Chondrocyte (in vitro differentiated cells): ENCODE results near the gene IFNAR1. TPM values are rescaled to one million over a fixed set of nuclear protein-coding genes. Genes with fewer than 3 reads are reported as not detected.

Source experiments
- DNase-seq: peaks from one replicate; pipeline ENCODE4 v3.0.0; 2021; ENCODE audit warnings: mixed read lengths, low spot score
- H3K27ac Mint-ChIP-seq: one replicate; pipeline ENCODE4 v1.8.0; 2021; ENCODE audit warnings: mild to moderate bottlenecking, moderate library complexity, mixed read lengths; ENCODE audit not compliant: unreplicated experiment
- H3K27me3 Mint-ChIP-seq: 2 replicates; pipeline ENCODE4 v1.8.0; 2021; ENCODE audit warnings: low read depth, mixed read lengths
- H3K36me3 Mint-ChIP-seq: 2 replicates; pipeline ENCODE4 v1.8.0; 2021; ENCODE audit warnings: low read depth, mixed read lengths
- H3K4me1 Mint-ChIP-seq: 2 replicates; pipeline ENCODE4 v1.8.0; 2021; ENCODE audit warnings: low read depth, mild to moderate bottlenecking, mixed read lengths
- H3K4me3 Mint-ChIP-seq: one replicate; pipeline ENCODE4 v1.8.0; 2021; ENCODE audit warnings: mild to moderate bottlenecking, moderate library complexity, mixed read lengths; ENCODE audit not compliant: unreplicated experiment
- H3K9me3 Mint-ChIP-seq: 2 replicates; pipeline ENCODE4 v1.8.0; 2021; ENCODE audit warnings: low read depth, mixed read lengths
- CTCF ChIP-seq: fragments of 200-600 bp; sonication (generic); IDR thresholded peaks from 2 replicates; pipeline ENCODE4 v1.5.0; 2021; ENCODE audit warnings: antibody characterized with exemption, mild to moderate bottlenecking, moderate library complexity
- total RNA-seq: library from RNA; stranded (reverse); gene quantifications from 3 replicates; pipeline ENCODE4 v1.2.1, GENCODE V29; 2021

The IFNAR1 gene
- total RNA-seq, 1 donor from 2014 or later = 47.7 TPM

- Mint-ChIP-seq H3K4me1 (peaks cover 12% of the 10 kb centered on the region), H3K27ac (no peak overlapping the region), H3K4me3 (no peak overlapping the region), H3K36me3 (peaks cover 13% of the 10 kb centered on the region), H3K9me3 (no peaks in the 10 kb centered on the region), H3K27me3 (no peaks in the 10 kb centered on the region)
- DNase-seq = no peak
- no peak for TF ChIP-seq CTCF
Observed at GRCh38 chr21:33355996-33356395, 31.2 kb downstream of the IFNAR1 start.

- H3K4me3 Mint-ChIP-seq = no peak overlapping the region
- no peak for TF ChIP-seq CTCF
- H3K27ac Mint-ChIP-seq = no peak overlapping the region
- no peak for DNase-seq
- no peaks in the 10 kb centered on the region for H3K9me3 Mint-ChIP-seq
- no peaks in the 10 kb centered on the region for H3K27me3 Mint-ChIP-seq
- peaks cover 24% of the 10 kb centered on the region for H3K4me1 Mint-ChIP-seq
- peaks cover 13% of the 10 kb centered on the region for H3K36me3 Mint-ChIP-seq
Observed at GRCh38 chr21:33357177-33357576, 32.4 kb downstream of the IFNAR1 start.

GRCh38 chr21:33359446-33359845, 34.7 kb downstream of the IFNAR1 start:
- Mint-ChIP-seq H3K4me3 (no peak overlapping the region), H3K27ac (no peak overlapping the region), H3K36me3 (peaks cover 12% of the 10 kb centered on the region)

GRCh38 chr21:33360281-33360680, 35.5 kb downstream of the IFNAR1 start:
- Mint-ChIP-seq H3K4me3 (no peak overlapping the region), H3K27me3 (no peaks in the 10 kb centered on the region), H3K27ac (peak overlapping the region; percentile 68), H3K36me3 (peaks cover 10% of the 10 kb centered on the region), H3K9me3 (no peaks in the 10 kb centered on the region), H3K4me1 (peaks cover 24% of the 10 kb centered on the region)
- DNase-seq = no peak
- TF ChIP-seq CTCF = no peak

More at GRCh38 chr21:33359446-33359845, 34.7 kb downstream of the IFNAR1 start:
- H3K27me3 Mint-ChIP-seq = no peaks in the 10 kb centered on the region
- TF ChIP-seq CTCF = no peak
- DNase-seq = no peak
- no peaks in the 10 kb centered on the region for H3K9me3 Mint-ChIP-seq
- peaks cover 24% of the 10 kb centered on the region for H3K4me1 Mint-ChIP-seq

- Mint-ChIP-seq H3K4me1 (peaks cover 24% of the 10 kb centered on the region), H3K27ac (peak overlapping the region; percentile 42), H3K9me3 (no peaks in the 10 kb centered on the region), H3K4me3 (peak overlapping the region; percentile 37), H3K27me3 (no peaks in the 10 kb centered on the region), H3K36me3 (peaks cover 5% of the 10 kb centered on the region)
- peak; percentile 89 for TF ChIP-seq CTCF
- no peak for DNase-seq
Observed at GRCh38 chr21:33360881-33361602, 36.3 kb downstream of the IFNAR1 start.
